Measurements from ENCODE around the gene OSBPL5.

The OSBPL5 gene

DNA sequence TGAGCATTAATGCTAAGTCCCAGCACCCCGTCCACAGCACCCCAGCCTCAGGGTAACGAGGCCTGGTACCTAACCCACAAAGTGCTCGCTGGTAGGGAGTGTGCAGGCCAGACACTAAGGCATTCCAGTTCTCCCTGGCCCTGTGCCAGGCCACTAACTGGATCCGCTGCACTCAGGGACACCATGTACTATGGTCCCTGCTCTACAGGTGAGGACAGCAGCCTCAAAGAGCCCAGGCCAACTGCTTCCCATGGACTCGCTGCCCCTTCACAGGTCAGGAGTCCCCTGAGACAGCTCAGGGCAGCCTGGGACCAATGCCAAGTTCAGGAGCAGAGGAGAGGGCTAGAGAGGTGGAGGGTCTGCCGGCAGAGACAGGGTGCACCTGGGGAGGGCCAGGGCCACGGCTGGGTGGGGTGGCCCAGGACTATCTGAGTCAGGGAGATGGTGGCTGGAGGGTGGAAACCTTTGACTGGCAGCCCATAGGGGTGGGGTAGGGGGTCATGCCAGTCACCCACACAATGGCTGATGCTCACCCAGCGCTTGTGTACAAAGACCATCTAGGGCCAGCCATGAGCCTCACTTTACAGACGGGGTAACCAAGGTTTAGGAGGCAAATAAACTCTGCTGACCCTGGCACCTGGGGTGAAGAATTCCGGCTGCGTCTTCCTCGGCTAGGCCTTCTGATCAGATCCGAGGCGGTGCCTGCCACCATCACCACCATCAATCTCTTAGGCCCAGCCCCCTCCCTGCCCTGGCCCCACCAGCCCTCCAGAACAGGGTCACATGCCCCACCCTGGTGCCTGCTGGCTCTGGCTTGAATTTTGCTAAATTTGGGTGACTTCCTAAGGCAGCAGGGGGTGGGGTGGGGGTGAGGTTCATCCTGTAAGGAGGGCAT is 5.6 kb downstream of the OSBPL5 start:
- TF ChIP-seq, protein P1, sequence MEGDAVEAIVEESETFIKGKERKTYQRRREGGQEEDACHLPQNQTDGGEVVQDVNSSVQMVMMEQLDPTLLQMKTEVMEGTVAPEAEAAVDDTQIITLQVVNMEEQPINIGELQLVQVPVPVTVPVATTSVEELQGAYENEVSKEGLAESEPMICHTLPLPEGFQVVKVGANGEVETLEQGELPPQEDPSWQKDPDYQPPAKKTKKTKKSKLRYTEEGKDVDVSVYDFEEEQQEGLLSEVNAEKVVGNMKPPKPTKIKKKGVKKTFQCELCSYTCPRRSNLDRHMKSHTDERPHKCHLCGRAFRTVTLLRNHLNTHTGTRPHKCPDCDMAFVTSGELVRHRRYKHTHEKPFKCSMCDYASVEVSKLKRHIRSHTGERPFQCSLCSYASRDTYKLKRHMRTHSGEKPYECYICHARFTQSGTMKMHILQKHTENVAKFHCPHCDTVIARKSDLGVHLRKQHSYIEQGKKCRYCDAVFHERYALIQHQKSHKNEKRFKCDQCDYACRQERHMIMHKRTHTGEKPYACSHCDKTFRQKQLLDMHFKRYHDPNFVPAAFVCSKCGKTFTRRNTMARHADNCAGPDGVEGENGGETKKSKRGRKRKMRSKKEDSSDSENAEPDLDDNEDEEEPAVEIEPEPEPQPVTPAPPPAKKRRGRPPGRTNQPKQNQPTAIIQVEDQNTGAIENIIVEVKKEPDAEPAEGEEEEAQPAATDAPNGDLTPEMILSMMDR (IDR thresholded peaks at IDR 0.05; ENCODE audit: extremely low read depth, insufficient read depth, missing control alignments): no peak
- in situ Hi-C loops (cut with MboI; ENCODE audit: low pct_unique_long_range_greater_than_20kb, low sequenced_read_pairs, unreplicated experiment): no loop called here
- no peak for DNase-seq (ENCODE audit: low spot score)

DNA sequence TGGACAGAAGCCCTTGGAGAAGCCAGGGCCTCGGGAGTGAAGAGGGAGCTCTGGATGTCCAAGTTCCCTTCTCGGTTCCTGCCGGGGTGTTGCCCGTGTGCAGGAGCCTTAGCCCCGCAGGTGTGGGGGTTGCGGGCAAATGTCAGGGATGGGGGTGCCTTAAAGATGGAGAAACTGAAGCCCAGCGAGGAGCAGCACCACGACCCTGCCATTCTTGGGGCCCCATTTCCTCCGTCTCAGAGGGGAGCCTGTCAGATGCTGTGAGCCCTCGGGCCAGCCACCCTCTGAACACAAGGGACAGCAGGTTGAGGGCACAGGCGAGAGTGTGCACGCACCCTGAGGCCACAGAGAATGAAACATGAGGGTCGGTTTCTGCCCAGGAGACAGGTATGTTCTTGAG is 6.3 kb downstream of the OSBPL5 start:
- TF ChIP-seq, protein P1 (IDR thresholded peaks at IDR 0.05; ENCODE audit: extremely low read depth, insufficient read depth, missing control alignments): no peak
- DNase-seq (ENCODE audit: low spot score): no peak
- in situ Hi-C loops (cut with MboI; ENCODE audit: low pct_unique_long_range_greater_than_20kb, low sequenced_read_pairs, unreplicated experiment): no loop called here

DNA sequence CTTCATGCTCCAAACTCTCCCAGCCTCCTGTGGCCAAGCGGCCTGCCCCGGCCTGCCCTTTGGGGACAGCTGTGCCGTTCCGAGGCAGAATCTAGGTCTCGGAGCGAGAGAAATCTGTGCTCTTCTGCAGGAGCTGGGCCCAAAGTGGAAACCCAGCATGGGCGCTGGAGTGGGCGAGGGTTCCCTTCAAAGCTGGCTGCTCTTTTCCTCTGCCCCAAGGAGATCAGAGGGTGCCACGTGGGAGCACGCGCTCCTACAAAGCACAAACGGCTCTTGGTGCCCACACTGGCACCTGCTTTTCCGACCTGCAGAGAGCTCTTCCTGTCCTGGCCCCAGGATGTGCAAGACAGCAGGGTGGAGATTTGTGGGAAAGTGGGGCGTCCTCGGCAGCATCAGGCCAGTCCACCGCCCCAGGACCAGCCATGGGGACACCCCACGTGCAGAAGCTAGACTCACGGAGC is 6.9 kb downstream of the OSBPL5 start:
- TF ChIP-seq, protein P1 (IDR thresholded peaks at IDR 0.05; ENCODE audit: extremely low read depth, insufficient read depth, missing control alignments): no peak
- in situ Hi-C loops (cut with MboI; ENCODE audit: low pct_unique_long_range_greater_than_20kb, low sequenced_read_pairs, unreplicated experiment): no loop called here
- DNase-seq (ENCODE audit: low spot score): no peak

DNA sequence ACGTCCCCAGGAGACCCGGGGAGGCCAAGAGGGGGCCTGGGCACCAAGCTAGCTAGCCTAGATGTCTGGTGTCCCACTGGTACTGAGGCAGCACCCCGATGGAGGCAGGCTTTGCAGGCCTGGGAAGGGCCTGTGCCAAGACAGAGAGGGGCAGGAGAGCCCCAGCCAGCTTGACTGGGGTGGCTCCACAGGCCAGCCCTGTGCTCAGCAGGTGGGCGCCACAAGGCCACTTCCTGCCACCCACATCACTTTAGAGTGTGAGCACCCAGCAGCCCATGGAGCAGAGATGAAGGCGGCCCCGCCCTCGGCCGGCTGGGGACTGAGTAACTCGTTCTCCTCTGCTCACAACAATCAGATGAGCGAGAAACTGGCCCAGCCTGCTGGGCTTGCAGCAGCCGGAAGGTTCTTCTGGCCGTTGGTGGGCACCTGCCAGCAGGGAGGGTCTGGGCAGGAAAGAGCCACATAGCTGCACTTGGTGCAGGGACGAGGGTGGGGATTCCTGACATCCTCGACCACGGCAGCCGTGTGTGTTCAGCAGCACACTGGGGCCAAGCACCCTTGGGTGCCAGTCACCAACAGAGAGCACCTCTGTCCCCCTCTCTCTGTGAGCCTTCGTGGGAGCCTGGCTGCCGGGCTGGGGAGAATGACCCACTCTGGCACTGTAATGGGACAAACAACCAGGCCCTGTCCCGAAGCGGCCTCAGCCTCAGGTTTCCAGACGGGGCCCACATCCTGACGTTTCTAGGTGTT is 7.6 kb downstream of the OSBPL5 start:
- TF ChIP-seq, protein P1 (IDR thresholded peaks at IDR 0.05; ENCODE audit: extremely low read depth, insufficient read depth, missing control alignments): no peak
- in situ Hi-C loops (cut with MboI; ENCODE audit: low pct_unique_long_range_greater_than_20kb, low sequenced_read_pairs, unreplicated experiment): no loop called here
- no peak for DNase-seq (ENCODE audit: low spot score)

DNA sequence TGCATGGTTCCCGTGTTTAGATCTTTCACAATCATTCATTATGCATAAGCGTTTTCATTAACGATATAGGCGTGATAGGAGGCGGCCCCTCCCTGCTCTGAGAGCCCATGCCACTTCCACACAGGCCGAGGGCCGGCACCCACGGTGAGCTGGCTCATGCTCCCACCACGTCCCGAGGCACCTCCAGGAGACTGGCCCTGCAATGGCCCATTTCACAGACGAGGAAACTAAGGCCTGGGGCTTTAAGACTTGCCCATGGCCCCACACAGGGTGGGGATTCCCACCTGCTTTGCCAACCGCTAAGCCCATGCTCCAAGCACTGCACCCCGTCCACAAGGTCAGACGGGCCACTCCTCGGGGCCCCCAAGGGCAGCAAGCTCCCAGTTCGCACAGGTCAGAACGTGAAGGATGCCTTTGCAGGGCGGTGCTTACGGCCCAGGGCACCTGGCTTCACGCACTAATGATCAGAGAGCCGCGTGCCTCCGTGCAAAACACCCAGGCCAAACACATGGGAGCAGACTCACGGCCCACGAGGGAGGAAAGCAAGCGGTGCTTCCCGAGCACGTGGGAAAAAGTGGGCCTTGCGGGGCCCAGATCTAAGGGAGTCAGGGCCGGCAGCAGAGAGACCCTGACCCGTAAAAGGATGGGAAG is 8.3 kb downstream of the OSBPL5 start:
- TF ChIP-seq, protein P1 (IDR thresholded peaks at IDR 0.05; ENCODE audit: extremely low read depth, insufficient read depth, missing control alignments): no peak
- no peak for DNase-seq (ENCODE audit: low spot score)
- in situ Hi-C loops (cut with MboI; ENCODE audit: low pct_unique_long_range_greater_than_20kb, low sequenced_read_pairs, unreplicated experiment): no loop called here

DNA sequence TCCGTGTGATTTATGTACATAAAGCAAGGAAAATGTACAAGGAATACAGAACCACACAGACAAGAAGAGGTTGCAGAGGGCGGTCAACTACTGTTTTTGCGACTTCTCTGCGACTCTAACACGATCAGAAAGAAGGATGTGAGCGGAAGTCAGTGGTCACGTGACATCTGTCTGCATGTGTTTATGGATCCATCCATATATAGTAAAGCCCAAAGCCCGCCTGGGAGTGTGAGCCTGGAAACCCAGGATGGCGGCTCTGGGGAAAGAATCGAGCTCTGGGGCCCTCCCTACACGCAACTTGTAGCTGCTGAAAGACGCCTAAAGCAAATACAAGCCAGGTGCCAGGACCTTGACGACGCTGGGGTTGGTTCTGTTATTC is 8.8 kb downstream of the OSBPL5 start:
- in situ Hi-C loops (cut with MboI; ENCODE audit: low pct_unique_long_range_greater_than_20kb, low sequenced_read_pairs, unreplicated experiment): no loop called here
- DNase-seq (ENCODE audit: low spot score): no peak
- TF ChIP-seq, protein P1 (IDR thresholded peaks at IDR 0.05; ENCODE audit: extremely low read depth, insufficient read depth, missing control alignments): no peak

All from GM13977 (cell line).